NCI-H524 treated with DMSO at 0.1 percent for 48 hours (cell line): ENCODE measurements around the gene SPPL2B.

Experiments
- DNase-seq: peaks from one replicate; lab custom pipeline; 2025; lab: John Stamatoyannopoulos, UW

Gene SPPL2B

GRCh38 chr19:2324220-2324948 is 4.1 kb upstream of the SPPL2B start:
- DNase-seq: no peak

GRCh38 chr19:2325281-2326046 is 3.0 kb upstream of the SPPL2B start:
- DNase-seq: no peak

- DNase-seq: no peak
These were observed 1.7 kb upstream of the SPPL2B start for GRCh38 chr19:2326699-2327360.

DNA sequence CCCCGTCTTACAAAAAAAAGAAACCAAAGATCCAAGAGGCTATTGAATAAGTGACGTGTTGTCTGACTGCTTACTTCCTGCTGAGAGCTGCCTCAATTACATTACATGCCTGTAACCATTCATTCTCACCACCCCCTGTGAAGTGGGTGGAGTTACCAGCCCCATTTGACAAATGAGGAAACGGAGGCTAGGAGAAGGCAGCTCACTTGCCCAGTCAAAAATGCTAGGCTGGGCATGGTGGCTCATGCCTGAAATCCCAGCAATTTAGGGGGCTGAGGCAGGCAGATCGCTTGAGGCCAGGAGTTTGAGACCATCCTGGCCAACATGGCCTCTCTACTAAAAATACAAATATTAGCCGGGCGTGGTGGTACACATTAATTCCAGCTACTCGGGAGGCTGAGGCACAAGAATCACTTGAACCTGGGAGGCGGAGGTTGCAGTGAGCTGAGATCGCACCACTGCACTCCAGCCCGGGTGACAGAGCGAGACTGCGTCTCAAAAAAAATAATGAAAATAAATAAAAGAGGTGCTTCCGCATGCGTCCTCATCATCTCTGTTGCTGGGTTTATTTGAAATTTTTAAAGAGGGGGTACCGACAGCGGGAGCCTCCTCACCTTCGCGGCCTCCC is 597 bp upstream of the SPPL2B start:
- no peak for DNase-seq

DNA sequence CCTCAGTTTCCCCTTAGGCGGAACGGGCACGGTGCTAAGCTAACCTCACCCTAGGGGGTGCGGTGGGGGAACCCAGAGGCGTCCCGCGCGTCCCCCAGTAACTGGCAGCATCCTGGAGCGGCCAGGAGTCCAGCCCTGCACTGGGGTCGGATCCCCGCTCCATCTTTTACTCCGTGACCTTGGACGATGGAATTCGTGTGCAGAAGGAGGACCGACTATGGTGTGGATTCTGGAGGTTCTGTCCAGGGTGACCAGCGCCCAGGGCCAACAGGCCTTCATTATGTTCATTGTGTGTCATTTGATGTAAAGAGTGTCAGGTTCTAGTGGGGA is 630 bp downstream of the SPPL2B start:
- no peak for DNase-seq

DNA sequence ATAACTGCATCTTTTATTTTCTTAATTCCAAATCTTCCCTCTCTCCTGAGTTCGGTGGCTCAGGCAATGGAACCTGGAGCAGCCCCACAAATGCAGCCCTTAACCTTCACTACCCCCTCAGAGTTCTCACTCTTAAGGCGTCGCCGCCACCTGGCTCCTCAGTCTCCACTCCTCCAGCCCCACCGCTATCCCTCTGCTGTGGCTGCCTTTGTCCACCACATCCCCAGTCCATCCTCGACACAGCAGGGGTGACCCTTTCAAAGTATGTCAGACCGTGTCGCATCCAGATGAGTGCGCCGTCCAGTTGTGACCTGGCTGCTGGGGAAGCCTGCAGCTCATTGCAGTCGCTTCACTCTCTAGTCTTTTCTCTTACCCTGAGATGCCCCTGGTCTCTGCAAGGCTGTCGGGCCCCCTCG is 1.0 kb downstream of the SPPL2B start:
- DNase-seq: no peak

GRCh38 chr19:2330255-2330631 is 1.8 kb downstream of the SPPL2B start:
- DNase-seq: no peak

DNA sequence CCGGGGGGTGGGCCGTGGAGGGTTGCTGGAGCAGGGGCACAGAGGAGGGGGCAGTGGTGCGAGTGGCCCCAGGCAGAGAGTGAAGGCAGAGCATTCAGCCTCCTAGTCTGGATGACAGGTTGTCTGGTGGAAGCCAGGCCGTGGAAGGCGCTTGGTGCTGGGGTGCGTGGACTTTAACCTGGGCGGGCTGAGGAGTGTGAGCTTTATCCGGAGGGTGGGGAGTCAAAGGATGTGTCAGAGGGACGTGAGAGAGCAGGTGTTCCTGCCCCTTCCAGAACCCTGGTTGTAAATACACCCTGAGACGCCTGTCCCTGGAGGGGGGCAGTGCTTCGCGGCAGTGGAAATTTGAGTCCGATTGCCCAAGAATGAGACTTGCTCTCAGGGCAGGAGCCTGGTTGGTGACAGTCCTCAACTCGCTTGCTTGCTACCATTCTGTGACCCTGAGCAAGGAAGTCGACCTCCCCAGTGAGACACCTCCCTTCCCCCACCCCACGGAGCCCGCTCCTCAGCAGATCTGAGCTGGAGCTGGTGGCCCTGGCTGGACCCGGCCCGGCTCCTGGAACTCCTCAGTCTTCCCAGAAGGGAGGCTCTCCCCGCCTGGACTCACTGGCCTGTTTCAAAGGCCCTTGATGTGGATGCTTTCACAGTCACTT is 2.3 kb downstream of the SPPL2B start:
- DNase-seq: no peak

- no peak for DNase-seq
These were observed 3.2 kb downstream of the SPPL2B start for GRCh38 chr19:2331601-2332246.

- DNase-seq: no peak
These were observed 4.0 kb downstream of the SPPL2B start for GRCh38 chr19:2332341-2333026.

- no peak for DNase-seq
These were observed 4.7 kb downstream of the SPPL2B start for GRCh38 chr19:2333027-2333806.

- no peak for DNase-seq
These were observed 5.3 kb downstream of the SPPL2B start for GRCh38 chr19:2333807-2334211.

DNA sequence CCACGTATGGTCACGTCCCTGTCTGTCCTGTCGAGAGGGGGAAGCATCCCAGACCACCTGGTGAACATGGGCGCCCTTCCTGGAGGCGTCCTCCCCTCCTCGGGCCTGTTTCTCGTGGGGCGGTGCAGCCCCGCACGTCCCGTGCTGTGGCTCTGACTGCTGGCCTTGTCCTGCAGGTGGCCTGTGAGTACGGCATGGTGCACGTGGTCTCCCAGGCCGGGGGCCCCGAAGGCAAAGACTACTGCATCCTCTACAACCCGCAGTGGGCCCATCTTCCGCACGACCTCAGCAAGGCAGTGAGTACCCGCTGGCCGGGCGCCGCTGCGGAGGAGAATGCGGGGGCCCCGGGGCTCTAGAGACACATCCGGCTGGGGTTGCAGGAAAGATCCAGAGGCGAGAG is 5.9 kb downstream of the SPPL2B start:
- no peak for DNase-seq

DNA sequence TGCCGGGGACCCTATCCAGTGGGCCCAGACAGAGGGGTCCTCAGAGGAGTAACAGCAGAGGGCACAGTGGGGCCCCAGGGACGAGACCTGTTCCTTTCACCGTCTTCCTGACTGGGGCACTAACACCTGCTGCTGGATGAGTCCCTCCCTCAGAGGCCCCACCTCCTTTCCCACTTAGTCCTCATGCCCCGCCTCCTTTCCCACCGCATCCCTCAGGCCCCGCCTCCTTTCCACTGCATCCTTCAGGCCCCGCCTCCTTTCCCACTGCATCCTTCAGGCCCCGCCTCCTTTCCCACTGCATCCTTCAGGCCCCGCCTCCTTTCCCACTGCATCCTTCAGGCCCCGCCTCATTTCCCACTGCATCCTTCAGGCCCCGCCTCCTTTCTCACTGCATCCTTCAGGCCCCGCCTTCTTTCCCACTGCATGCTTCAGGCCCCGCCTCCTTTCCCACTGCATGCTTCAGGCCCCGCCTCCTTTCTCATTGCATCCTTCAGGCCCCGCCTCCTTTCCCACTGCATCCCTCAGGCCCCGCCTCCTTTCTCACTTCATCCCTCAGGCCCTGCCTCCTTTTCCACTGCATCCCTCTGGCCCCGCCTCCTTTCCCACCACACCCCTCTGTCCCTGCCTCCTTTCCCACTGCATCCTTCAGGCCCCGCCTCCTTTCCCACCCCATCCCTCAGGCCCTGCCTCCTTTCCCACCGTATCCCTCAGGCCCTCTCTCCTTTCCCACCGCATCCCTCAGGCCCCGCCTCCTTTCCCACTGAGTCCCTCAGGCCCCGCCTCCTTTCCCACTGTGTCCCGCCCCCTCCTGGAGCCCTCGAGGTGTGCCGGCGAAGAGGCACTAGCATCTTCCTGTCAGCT is 6.7 kb downstream of the SPPL2B start:
- DNase-seq: no peak

DNA sequence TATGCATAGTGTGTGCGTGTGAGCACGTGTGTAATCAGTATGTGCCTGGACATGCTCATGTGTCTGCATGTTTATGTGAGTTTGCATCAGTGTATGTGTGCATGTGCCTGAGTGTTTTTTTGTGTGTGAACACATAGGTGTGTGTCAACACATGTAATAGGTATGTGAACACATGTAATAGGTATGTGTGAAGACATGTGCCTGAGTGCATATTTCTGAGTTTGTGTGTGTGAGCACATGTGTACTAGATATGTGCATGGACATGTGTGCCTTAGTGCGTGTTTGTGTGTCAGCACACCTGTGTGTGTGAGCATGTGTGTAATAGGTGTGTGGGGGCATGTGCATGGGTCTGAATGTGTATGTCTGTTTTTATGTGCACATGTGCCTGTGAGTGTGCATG is 7.4 kb downstream of the SPPL2B start:
- DNase-seq: no peak

GRCh38 chr19:2336528-2337328 is 8.2 kb downstream of the SPPL2B start:
- DNase-seq: no peak

DNA sequence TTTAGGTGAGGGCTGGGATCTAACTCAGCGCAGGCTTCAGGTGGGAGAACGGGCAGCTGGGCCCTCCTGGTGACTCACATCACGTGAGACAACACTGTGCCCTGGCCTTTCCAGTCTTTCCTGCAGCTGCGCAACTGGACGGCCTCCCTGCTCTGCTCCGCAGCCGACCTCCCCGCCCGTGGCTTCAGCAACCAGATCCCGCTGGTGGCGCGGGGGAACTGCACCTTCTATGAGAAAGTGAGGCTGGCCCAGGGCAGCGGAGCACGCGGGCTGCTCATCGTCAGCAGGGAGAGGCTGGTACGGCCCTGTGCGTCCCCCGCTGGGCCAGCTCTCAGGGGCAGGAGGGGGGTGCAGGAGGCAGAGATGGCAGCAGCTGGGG is 8.8 kb downstream of the SPPL2B start:
- no peak for DNase-seq

GRCh38 chr19:2338055-2338615 is 9.7 kb downstream of the SPPL2B start:
- DNase-seq: no peak
